Measurements from ENCODE around the gene TUBA4A. TPM values are rescaled to one million over a fixed set of nuclear protein-coding genes. Genes with fewer than 3 reads are reported as not detected.

The TUBA4A gene
- total RNA-seq, 4 donors from 2014 or later: 351 to 797 (median 386) TPM

DNA sequence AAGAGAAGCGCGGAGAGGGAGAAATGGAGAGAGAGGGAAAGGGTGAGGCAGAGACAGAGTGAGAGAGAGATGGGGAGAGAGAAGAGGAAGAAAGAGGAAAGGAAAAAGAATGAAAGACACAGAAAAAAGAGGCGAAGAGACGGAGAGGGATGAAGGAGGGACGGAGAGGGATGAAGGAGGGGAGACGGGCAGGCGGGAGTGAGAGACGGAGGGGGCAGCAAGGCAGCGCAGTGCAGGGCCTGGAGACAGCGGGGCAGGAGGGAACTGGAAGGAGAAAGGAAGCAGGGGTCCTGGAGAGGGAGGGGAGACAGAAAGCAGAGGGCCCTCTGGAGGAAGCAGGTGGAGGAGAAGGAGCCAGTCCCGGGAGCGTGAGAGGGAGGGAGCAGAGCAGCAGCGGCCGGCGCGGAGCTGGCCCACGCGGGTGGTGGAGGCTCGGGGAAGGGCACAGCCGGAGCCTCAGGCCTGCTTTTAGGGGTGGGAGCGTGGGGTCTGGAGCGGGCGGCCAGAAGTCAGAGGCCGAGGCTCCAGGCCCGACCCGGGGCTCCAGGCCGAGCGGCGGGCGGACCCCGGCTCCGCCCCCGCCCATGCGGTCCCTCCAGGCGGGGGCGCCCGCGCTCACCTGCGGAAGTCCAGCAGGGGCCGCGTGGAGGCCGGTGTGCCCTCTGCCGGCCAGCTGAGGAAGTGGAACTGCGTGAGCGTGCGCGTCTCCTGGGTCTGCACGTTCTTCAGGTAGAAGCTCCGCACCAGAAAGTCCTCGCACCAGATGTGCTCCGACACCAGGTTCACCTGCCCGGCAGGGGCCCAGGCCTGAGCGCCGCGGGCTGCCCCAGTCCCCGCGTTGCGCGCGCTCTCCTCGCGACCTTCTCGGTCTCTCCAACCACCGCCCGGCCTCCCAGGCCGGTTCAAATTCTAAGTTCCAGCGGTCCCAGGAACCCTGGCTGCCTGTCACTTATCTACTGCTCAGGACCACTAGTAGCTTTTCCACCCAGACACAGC lies 40.9 kb upstream of the TUBA4A start:
- ATAC-seq: peak; percentile 85 to 86
- H3K4me3 ChIP-seq: peak overlapping the region; percentile 57 to 63 (median 58)
- intact Hi-C loops (cut with DNase I; ENCODE audit: low total_unique reads) (loop anchor here (1.0 to 10.0 kb wide), 5 partner anchors 17 to 300 kb away; partner anchors contain the start of genes CRYBA2 and DNPEP), in situ Hi-C loops (cut with MboI; ENCODE audit: low sequenced_read_pairs in 4 of 4) (loop anchor here (5.0 to 25.0 kb wide), 4 partner anchors 130 to 243 kb away; partner anchors contain the start of genes NHEJ1 (in 2 of the 4), CHPF (in 1 of the 4), SLC23A3 (in 1 of the 4) and TMEM198 (in 1 of the 4))
- no peaks in the 10 kb centered on the region for H3K36me3 ChIP-seq
- DNase-seq: peak; percentile 64 to 80
- H3K4me1 ChIP-seq: peaks cover 8 to 10% of the 10 kb centered on the region in 2 donors
- peak overlapping the region; percentile 68 to 82 (median 77) for H3K27ac ChIP-seq
- TF ChIP-seq, protein P1, sequence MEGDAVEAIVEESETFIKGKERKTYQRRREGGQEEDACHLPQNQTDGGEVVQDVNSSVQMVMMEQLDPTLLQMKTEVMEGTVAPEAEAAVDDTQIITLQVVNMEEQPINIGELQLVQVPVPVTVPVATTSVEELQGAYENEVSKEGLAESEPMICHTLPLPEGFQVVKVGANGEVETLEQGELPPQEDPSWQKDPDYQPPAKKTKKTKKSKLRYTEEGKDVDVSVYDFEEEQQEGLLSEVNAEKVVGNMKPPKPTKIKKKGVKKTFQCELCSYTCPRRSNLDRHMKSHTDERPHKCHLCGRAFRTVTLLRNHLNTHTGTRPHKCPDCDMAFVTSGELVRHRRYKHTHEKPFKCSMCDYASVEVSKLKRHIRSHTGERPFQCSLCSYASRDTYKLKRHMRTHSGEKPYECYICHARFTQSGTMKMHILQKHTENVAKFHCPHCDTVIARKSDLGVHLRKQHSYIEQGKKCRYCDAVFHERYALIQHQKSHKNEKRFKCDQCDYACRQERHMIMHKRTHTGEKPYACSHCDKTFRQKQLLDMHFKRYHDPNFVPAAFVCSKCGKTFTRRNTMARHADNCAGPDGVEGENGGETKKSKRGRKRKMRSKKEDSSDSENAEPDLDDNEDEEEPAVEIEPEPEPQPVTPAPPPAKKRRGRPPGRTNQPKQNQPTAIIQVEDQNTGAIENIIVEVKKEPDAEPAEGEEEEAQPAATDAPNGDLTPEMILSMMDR (IDR thresholded peaks at IDR 0.05 in 4 of 5, conservative IDR thresholded peaks at IDR 0.05 in 1 of 5): peak; percentile 95 to 99 (median 98)
- peak in 1 of 2 donors; percentile 30 for TF ChIP-seq POLR2A (IDR thresholded peaks at IDR 0.05)
- no peaks in the 10 kb centered on the region for H3K27me3 ChIP-seq
- no peaks in the 10 kb centered on the region for H3K9me3 ChIP-seq

DNA sequence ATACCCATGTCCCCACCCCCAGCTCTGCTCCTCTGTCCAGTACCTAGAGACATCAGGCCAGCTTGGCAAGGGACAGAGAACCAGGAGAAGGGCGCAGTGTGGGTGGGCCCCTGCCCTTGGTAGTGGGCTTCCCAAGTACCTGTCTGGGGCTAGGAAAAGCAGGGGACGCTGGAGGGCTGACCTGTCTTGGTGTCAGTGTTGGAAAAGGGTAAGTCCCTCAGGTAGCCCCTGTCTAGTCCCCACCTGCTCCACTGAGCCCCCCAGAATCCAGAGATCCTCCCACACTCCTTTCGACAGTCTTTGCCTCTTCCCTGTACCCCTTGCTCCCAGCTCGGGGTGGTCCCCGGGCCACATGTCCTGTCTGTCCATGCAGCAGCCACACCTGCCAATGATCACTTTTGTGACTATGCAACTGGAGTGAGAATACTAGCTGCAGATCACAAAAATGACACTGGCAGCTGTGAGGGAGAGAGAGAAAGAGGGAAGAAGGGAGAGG lies 40.1 kb upstream of the TUBA4A start:
- TF ChIP-seq POLR2A (IDR thresholded peaks at IDR 0.05): no peak
- TF ChIP-seq, protein P1 (IDR thresholded peaks at IDR 0.05 in 4 of 5, conservative IDR thresholded peaks at IDR 0.05 in 1 of 5): no peak
- Histone ChIP-seq H3K4me3 (no peak overlapping the region), H3K9me3 (no peaks in the 10 kb centered on the region), H3K4me1 (peaks cover 8 to 10% of the 10 kb centered on the region in 2 donors), H3K27ac (peak overlapping the region in 3 of 4 donors; percentile 68 to 82 (median 80)), H3K36me3 (no peaks in the 10 kb centered on the region), H3K27me3 (no peaks in the 10 kb centered on the region)
- ATAC-seq (no peak), DNase-seq (peak in 1 of 2 donors; percentile 6)
- intact Hi-C loops (cut with DNase I; ENCODE audit: low total_unique reads): loop anchor here (1.0 to 10.0 kb wide), 4 partner anchors 16 to 299 kb away; partner anchors contain the start of gene CRYBA2
- in situ Hi-C loops (cut with MboI; ENCODE audit: low sequenced_read_pairs in 4 of 4): loop anchor here in 2 of 4 donors (10.0 to 25.0 kb wide), 3 partner anchors 129 to 244 kb away; partner anchors contain the start of genes NHEJ1 (in 2 of the 2), CHPF (in 1 of the 2), SLC23A3 (in 1 of the 2) and TMEM198 (in 1 of the 2)

DNA sequence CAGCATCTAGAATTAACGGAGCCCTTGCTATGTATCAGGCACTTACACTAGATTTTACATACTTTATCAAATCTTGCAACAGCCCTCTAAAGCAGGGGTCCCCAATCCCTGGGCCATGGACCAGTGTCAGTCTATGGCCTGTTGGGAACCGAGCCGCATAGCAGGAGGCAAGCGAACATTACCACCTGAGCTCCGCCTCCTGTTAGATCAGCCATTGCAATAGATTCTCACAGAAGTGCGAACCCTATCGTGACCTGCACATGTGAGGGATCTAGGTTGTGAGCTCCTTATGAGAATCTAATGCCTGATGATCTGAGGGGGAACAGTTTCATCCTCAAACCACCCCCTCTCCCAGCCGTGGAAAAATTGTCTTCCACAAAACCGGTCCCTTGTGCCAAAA lies 38.9 kb upstream of the TUBA4A start:
- no peak for ATAC-seq

More for the DNA sequence above, 38.9 kb upstream of the TUBA4A start:
- H3K36me3 ChIP-seq: no peaks in the 10 kb centered on the region
- H3K9me3 ChIP-seq: no peaks in the 10 kb centered on the region
- H3K27ac ChIP-seq: no peak overlapping the region
- DNase-seq: peak in 1 of 2 donors; percentile 7
- H3K4me1 ChIP-seq: peaks cover 8 to 10% of the 10 kb centered on the region in 2 donors
- intact Hi-C loops (cut with DNase I; ENCODE audit: low total_unique reads): loop anchor here (10.0 kb wide), 2 partner anchors 242 to 298 kb away; partner anchors contain the start of gene CRYBA2
- no peak for TF ChIP-seq POLR2A (IDR thresholded peaks at IDR 0.05)
- TF ChIP-seq, protein P1 (IDR thresholded peaks at IDR 0.05 in 4 of 5, conservative IDR thresholded peaks at IDR 0.05 in 1 of 5): no peak
- no peak overlapping the region for H3K4me3 ChIP-seq
- in situ Hi-C loops (cut with MboI; ENCODE audit: low sequenced_read_pairs in 4 of 4): loop anchor here in 2 of 4 donors (10.0 to 25.0 kb wide), 3 partner anchors 128 to 245 kb away; partner anchors contain the start of genes NHEJ1 (in 2 of the 2), CHPF (in 1 of the 2), SLC23A3 (in 1 of the 2) and TMEM198 (in 1 of the 2)
- no peaks in the 10 kb centered on the region for H3K27me3 ChIP-seq

Measured in gastrocnemius medialis (tissue), 4 donors.